RWPE1 (cell line): ENCODE data around the gene SLC19A1.

ENCODE experiments used
- CTCF ChIA-PET: fragments of 350-600 bp; sonication (Branson Sonifier 250); formaldehyde crosslinking; extraction: SDS; loops from one replicate; lab custom pipeline; 2021; lab: Yijun Ruan, JAX
- POLR2A ChIA-PET: fragments of 400-600 bp; formaldehyde crosslinking; extraction: SDS; loops from one replicate; lab custom pipeline; 2020; ENCODE audit warnings: antibody characterized with exemption; ENCODE audit not compliant: low non-redundant PET; lab: Yijun Ruan, JAX
- DNase-seq: peaks from one replicate; pipeline ENCODE4 v3.0.0; 2012; ENCODE audit warnings: low spot score
- H3K27ac ChIP-seq: fragments of 450-650 bp; 2 replicates; pipeline ENCODE4 v1.5.1; 2017
- TF ChIP-seq, protein P1 (sequence below): fragments of 450-650 bp; conservative IDR thresholded peaks from 2 replicates; pipeline ENCODE4 v1.5.1; 2017; ENCODE audit warnings: low read depth, mild to moderate bottlenecking

SLC19A1 gene

DNA sequence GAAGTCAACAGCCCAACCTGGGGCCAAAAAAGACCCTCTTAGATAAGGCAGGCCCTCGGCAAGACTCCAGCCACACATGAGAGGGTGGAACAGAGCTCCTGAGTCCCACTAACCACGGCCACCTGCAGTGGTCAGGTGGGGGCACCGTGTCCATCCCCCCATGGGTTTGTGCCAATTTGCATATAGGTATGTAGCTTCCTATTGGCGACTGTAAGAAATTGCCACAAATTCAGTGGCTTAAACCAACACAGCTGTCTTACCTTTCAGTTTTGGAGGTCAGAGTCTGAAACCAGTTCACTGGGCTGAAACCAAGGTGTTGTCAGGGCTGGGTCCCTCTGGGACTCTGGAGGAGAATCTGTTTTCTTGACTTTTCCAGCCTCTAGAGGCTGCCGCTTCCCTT lies 77.9 kb downstream of the SLC19A1 start:
- CTCF ChIA-PET: interaction anchor here (0.6 to 0.7 kb wide), 2 partner anchors 160 to 171 kb away, joined by 3 read pairs; no protein-coding TSS in a partner anchor
- TF ChIP-seq, protein P1, sequence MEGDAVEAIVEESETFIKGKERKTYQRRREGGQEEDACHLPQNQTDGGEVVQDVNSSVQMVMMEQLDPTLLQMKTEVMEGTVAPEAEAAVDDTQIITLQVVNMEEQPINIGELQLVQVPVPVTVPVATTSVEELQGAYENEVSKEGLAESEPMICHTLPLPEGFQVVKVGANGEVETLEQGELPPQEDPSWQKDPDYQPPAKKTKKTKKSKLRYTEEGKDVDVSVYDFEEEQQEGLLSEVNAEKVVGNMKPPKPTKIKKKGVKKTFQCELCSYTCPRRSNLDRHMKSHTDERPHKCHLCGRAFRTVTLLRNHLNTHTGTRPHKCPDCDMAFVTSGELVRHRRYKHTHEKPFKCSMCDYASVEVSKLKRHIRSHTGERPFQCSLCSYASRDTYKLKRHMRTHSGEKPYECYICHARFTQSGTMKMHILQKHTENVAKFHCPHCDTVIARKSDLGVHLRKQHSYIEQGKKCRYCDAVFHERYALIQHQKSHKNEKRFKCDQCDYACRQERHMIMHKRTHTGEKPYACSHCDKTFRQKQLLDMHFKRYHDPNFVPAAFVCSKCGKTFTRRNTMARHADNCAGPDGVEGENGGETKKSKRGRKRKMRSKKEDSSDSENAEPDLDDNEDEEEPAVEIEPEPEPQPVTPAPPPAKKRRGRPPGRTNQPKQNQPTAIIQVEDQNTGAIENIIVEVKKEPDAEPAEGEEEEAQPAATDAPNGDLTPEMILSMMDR: no peak
- H3K27ac ChIP-seq: no peak overlapping the region
- POLR2A ChIA-PET: interaction anchor here (0.6 kb wide), 1 partner anchor 136 kb away, joined by 3 read pairs; no protein-coding TSS in a partner anchor
- DNase-seq: no peak

DNA sequence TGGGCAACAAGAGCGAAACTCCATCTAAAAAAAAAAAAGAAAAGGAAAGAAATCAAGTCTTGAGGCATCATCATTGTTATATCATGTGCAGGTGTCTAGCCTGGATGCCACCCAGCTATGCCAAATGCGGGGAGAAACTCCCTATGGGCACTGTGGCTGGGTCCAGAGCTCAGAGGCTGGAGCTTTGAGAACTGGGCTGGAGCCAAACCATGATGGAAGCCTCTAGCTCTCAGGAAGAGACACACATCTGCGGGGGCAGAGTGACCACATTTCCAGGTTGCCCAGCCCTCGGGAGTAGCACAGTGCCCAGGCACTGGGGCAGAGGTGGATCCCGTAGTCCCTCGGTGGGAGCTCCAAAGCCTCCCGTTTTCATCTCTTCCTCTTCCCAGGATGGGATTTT lies 78.4 kb downstream of the SLC19A1 start:
- DNase-seq: no peak
- ChIA-PET POLR2A (interaction anchor here (0.6 kb wide), 1 partner anchor 137 kb away, joined by 3 read pairs; no protein-coding TSS in a partner anchor), CTCF (interaction anchor here (0.7 kb wide), 1 partner anchor 171 kb away, joined by 3 read pairs; no protein-coding TSS in a partner anchor)
- H3K27ac ChIP-seq: no peak overlapping the region
- TF ChIP-seq, protein P1: no peak

DNA sequence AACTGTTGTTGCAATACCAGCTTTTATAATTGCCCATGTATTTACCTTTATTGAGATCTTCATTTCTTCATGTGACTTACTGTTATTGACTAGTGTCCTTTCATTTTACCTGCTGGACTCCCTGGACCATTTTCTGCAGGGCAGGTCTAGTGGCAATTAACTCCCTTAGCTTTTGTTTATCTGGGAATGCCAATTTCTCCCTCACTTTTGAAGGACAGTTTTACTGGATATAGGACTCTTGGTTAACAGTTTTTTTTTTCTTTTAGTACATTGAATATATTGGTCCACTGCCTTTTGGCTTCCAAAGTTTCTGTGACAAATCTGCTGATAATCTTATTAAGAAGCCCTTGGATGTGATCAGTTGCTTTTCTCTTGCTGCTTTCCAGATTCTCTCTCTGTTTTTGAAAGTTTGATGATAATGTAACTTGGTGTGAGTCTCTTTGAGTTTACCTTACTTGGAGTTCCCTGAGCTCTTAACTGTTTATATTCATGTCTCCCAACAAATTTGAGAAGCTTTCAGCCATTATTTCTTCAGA lies 80.4 kb downstream of the SLC19A1 start:
- ChIA-PET POLR2A (no interaction called here), CTCF (interaction anchor here (0.7 kb wide), 1 partner anchor 930 kb away, joined by 4 read pairs; no protein-coding TSS in a partner anchor)
- TF ChIP-seq, protein P1: no peak
- DNase-seq: no peak
- H3K27ac ChIP-seq: no peak overlapping the region

DNA sequence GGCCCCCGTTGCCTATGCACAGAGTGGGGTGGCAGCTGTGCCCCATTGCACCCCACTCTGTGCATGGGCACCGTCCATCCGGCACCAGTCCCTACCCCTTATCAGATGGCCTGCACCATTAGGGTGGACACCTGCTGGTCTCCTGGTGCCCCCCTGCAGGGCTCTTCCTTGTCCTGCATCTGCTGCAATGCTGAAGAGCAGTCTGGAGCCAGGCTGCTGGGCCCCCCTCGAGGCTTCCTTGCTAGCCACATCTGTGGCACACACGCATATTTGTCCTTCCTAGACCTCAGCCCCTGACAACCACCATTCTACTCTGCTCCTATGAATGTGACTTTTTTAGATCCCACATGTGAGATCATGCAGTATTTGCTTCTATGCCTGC lies 80.9 kb downstream of the SLC19A1 start:
- H3K27ac ChIP-seq: no peak overlapping the region
- TF ChIP-seq, protein P1: no peak
- ChIA-PET POLR2A (interaction anchor here (1.2 kb wide), 1 partner anchor 21 kb away, joined by 3 read pairs; no protein-coding TSS in a partner anchor), CTCF (no interaction called here)
- DNase-seq: no peak

DNA sequence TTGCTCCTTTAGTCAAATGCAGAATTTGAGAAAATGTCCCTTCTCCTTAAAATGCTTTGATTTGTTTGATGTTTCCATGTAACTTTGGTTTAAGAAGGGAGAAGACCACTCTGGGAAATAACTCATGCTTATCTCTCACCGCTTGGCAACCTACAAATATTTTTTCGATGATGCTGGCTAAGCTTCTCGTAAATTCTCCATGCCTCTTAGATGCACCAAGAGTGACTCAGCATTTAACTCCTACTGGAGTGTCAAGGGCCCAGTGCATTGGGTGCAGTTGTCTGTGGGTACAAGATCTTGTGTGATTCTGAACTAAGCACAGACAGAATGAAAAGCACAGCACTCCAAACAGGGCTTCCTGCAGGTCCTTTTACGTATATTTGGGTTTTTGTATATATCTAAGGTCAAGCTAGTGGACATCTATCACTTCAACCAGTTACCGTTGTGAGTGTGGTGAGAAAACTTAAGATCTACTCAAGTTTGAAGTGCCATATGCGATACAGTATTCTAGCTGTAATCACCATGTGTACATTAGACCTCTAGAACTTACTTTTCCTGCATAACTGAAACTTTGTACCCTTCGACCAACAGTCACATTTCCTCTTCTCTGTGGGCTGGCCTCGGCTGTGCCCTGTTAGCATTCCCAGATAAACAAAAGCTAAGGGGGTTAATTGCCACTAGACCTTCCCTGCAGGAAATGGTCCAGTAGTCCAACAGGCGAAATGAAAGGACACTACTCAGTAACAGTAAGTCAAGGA lies 81.5 kb downstream of the SLC19A1 start:
- no peak overlapping the region for H3K27ac ChIP-seq
- CTCF ChIA-PET: no interaction called here
- TF ChIP-seq, protein P1: no peak
- POLR2A ChIA-PET: interaction anchor here (1.2 kb wide), 1 partner anchor 20 kb away, joined by 3 read pairs; no protein-coding TSS in a partner anchor
- no peak for DNase-seq

DNA sequence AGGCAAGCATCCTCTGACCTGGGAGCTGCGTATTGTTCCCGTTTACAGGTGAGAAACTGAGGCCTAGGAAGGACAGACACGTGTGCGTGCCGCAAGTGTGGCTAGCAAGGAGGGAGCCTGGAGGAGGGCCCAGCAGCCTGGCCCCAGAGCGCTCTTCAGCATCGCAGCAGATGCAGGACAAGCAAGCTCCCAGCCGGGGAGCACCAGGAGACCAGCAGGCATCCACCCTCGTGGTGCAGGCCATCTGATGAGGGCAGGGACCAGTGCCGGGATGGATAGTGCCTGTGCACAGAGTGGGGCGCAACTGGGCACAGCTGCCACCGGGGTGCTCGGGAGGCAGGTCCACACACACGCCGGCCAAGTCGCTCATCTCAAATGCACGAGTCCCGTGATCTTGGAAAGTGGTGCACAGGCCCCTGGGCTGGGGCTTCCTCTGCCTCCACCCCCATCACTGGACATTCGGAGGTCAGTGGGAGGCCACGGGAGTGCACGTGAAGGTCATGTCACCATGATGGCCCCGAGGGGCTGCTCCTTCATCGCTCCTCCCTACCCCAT lies 82.2 kb downstream of the SLC19A1 start:
- CTCF ChIA-PET: interaction anchor here (0.8 kb wide), 1 partner anchor 20 kb away, joined by 3 read pairs; no protein-coding TSS in a partner anchor
- POLR2A ChIA-PET: interaction anchor here (1.2 kb wide), 1 partner anchor 19 kb away, joined by 3 read pairs; no protein-coding TSS in a partner anchor

More for the DNA sequence above, 82.2 kb downstream of the SLC19A1 start:
- DNase-seq: no peak
- TF ChIP-seq, protein P1: no peak
- no peak overlapping the region for H3K27ac ChIP-seq
